Measurements from ENCODE around the gene PDCD2L.

PDCD2L gene, protein sequence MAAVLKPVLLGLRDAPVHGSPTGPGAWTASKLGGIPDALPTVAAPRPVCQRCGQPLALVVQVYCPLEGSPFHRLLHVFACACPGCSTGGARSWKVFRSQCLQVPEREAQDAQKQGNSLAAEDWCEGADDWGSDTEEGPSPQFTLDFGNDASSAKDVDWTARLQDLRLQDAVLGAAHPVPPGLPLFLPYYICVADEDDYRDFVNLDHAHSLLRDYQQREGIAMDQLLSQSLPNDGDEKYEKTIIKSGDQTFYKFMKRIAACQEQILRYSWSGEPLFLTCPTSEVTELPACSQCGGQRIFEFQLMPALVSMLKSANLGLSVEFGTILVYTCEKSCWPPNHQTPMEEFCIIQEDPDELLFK

DNA sequence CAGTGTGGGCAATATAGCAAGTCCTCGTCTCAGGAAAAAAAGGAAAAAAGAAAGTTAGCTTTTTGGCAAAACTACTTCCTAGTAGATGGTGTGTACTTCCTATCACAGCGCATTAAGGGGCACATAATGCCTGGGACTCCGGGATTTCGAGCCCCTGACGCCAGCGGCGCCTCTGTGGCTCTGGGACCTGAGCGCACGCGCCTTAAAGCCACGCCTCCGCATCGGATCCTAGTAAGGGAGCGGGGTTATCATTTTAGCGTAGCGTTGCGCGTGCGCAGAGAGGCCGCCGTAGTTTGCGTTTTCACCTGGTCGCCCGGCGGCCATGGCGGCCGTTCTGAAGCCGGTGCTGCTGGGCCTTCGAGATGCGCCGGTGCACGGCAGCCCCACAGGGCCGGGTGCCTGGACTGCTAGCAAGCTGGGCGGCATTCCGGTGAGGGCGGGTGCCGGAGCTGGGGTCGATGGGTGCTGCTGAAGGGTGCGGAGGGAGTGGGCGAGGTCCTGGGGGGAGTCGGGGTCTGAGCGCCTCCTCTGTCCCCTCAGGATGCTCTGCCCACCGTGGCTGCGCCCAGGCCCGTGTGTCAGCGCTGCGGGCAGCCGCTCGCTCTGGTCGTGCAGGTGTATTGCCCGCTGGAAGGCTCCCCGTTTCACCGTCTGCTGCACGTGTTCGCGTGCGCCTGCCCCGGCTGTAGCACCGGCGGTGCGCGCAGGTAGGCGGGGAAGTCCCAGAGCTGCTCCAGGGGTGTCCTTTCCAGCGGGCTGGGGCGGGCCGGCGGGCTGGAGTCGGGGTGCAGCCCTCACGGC, at the start of gene PDCD2L:
PDCD2L (plus strand) TSS at position 291 of the 801 bp plus-strand sequence; CDS start at position 323, 32 bp downstream.
- TF ChIP-seq, protein P1, sequence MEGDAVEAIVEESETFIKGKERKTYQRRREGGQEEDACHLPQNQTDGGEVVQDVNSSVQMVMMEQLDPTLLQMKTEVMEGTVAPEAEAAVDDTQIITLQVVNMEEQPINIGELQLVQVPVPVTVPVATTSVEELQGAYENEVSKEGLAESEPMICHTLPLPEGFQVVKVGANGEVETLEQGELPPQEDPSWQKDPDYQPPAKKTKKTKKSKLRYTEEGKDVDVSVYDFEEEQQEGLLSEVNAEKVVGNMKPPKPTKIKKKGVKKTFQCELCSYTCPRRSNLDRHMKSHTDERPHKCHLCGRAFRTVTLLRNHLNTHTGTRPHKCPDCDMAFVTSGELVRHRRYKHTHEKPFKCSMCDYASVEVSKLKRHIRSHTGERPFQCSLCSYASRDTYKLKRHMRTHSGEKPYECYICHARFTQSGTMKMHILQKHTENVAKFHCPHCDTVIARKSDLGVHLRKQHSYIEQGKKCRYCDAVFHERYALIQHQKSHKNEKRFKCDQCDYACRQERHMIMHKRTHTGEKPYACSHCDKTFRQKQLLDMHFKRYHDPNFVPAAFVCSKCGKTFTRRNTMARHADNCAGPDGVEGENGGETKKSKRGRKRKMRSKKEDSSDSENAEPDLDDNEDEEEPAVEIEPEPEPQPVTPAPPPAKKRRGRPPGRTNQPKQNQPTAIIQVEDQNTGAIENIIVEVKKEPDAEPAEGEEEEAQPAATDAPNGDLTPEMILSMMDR (conservative IDR thresholded peaks at IDR 0.05) = no peak
- peak within 1 kb of the TSS; percentile 92 for H3K27ac ChIP-seq

DNA sequence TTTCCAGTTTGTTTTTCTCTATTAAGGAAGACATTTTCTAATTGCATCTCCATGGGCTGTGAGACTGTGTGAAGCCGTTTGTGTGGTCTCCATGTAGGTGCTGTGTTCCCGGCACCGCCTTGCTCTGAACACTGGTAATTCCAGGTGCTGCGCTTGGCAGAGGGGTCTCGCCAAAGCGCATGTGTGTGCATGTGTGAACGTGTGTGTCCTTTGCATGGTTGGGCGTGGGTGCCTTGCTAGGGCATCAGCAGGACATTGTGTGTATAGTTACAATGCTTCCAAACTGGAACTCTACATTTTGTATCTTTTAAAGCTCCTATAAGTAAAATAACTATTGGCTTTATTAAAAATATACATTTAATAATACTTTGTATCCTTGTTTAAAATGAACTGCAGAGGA, 49.0 kb upstream of the PDCD2L start:
- TF ChIP-seq, protein P1 (conservative IDR thresholded peaks at IDR 0.05) = no peak

DNA sequence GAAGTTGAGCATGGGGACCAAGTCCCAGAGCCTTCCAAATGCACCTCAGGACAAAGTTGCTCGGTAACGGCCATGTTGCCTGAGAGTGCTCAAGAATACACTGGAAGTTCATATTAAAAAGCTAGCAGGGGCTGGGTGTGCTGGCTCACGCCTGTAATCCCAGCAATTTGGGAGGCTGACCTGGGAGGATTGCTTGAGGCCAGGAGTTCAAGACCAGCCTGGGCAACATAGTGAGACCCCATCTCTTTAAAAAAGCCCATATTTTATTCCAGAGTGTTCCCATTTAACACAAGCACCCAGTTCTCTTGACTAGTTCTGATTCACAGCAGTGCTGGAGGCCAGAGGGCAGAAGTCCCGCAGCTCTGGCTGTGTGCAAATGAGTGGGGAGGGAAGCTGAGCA, 47.3 kb upstream of the PDCD2L start:
- TF ChIP-seq, protein P1 (conservative IDR thresholded peaks at IDR 0.05) = no peak

More for the DNA sequence above, 49.0 kb upstream of the PDCD2L start:
- H3K27ac ChIP-seq = no peak overlapping the region; the same call in 1 of the 2 replicates

DNA sequence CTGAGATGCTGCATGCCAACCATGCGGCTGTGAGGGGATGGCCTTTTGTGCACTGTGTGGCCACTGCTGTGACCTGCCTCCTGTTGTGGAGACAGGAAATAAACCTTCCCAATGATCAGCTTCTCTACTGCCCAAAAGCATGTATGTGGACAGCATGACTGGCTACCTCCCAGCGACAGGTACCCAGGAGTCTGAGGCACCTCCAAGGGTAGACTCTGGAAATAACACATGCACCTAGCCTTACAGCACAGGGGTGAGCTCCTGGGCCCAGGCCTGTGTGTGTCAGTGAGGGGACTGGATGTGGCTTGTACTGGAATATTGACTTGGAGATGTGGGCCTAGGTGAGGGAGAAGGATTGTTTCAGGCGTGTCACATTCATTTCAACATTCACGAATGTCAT, 46.8 kb upstream of the PDCD2L start:
- TF ChIP-seq, protein P1 (conservative IDR thresholded peaks at IDR 0.05) = no peak

More for the DNA sequence above, 47.3 kb upstream of the PDCD2L start:
- H3K27ac ChIP-seq = 0 out of 2 replicates have a peak overlapping the region, but pooled peaks have one; percentile 88

DNA sequence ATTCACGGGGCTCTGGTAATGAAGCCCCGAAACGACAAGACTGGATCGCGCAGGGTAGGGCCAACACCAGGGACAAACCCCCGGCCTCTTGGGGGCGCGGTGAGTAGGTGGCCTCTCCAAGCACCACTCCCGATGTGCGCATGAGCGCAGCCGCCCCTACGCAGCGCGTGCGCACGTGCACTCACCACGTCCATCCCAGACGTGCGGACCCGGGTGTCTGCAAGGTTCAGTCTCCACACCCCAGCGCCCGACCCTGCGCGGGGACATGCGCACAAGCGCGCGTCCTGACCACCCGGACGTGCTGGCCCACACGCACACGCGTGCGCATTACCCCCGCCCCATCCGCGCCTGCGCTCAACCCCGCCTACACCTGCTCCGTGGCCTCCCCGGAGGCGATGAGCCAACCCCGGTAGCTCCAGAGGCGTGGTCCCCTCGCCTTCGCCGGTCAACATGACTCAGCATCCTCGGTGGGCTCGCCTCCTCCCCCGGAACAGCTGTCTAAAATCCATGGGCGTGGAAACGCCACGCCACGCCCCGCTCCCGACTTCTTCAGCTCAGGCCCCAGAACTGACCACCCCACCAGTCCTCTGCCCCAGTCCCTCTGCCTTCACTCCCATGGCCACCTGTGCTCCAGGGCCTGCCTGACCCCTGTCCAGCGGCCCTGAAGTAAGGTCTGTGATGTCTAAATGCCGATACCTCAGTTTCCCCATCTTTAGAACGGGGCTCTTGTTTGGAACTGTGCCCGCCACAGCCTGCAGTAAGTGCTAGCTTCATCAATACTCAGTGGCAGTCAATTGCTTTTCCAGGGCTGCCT, 44.9 kb upstream of the PDCD2L start:
- TF ChIP-seq, protein P1 (conservative IDR thresholded peaks at IDR 0.05) = peak; percentile 80
- peak overlapping the region; percentile 88 for H3K27ac ChIP-seq

More for the DNA sequence above, 46.8 kb upstream of the PDCD2L start:
- H3K27ac ChIP-seq = peak overlapping the region; percentile 88; the same call in 1 of the 2 replicates

DNA sequence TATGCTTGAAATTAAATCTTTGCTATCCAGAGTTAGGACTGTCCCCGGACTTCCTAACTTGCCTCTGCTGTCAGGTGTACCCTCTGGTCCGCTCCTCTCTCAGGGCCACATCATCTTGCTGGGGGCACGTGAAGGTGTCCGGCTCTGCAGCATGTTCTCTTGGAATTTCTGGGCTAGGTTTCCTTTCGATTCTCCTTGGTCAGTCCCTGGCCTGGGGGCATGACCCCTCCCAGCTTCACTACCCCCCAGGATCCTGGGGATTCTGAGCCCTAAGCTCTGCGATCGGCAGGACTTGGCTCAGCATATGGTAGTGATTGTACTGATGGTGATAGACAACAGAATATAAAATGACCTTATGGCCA, 44.3 kb upstream of the PDCD2L start:
- TF ChIP-seq, protein P1 (conservative IDR thresholded peaks at IDR 0.05) = no peak
- H3K27ac ChIP-seq = peak overlapping the region; percentile 88
